Measurements from ENCODE around the gene ATXN7L2.
A peak's percentile ranks its signal among the peaks of the same experiment; 100 is the strongest.

The ATXN7L2 gene

DNA sequence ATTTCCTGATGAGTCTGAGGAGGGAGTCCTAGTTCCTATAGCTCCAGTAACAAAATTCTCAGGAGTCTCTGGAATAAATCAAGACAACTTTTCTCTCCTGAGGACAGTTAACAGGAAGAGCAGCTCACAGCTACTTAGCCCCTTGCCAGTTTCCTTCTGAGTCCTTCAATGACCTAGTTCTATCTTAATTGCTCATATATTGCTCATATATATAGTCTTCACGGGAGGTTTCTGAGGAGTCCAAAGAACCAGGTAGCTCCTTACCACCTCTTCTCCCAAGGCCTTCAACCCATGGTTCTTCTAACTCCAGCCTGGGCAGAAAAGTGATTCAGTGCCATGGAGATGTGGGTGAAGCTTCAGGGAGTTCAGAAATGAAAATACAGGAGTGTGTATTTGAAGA lies 21.3 kb downstream of the ATXN7L2 start:
- no peak overlapping the region for H3K27ac ChIP-seq (ENCODE audit: low read depth in 2 of 2, low read length in 2 of 2)
- H3K36me3 ChIP-seq (ENCODE audit: control insufficient read depth in 2 of 2, insufficient read depth in 2 of 2, low read length in 2 of 2): peaks cover 8 to 13% of the 10 kb centered on the region in 2 donors
- H3K27me3 ChIP-seq (ENCODE audit: control insufficient read depth in 2 of 2, insufficient read depth in 2 of 2, low read length in 2 of 2): no peaks in the 10 kb centered on the region
- H3K4me3 ChIP-seq (ENCODE audit: low read length in 2 of 2): no peak overlapping the region
- no peak overlapping the region for H3K9ac ChIP-seq (ENCODE audit: low read depth in 1 of 2, low read length in 2 of 2)
- H3K4me1 ChIP-seq (ENCODE audit: control insufficient read depth in 2 of 2, insufficient read depth in 2 of 2, low read length in 2 of 2): peaks cover 9 to 23% of the 10 kb centered on the region in 2 donors
- H3K9me3 ChIP-seq (ENCODE audit: control insufficient read depth in 2 of 2, low read length in 2 of 2): no peaks in the 10 kb centered on the region

DNA sequence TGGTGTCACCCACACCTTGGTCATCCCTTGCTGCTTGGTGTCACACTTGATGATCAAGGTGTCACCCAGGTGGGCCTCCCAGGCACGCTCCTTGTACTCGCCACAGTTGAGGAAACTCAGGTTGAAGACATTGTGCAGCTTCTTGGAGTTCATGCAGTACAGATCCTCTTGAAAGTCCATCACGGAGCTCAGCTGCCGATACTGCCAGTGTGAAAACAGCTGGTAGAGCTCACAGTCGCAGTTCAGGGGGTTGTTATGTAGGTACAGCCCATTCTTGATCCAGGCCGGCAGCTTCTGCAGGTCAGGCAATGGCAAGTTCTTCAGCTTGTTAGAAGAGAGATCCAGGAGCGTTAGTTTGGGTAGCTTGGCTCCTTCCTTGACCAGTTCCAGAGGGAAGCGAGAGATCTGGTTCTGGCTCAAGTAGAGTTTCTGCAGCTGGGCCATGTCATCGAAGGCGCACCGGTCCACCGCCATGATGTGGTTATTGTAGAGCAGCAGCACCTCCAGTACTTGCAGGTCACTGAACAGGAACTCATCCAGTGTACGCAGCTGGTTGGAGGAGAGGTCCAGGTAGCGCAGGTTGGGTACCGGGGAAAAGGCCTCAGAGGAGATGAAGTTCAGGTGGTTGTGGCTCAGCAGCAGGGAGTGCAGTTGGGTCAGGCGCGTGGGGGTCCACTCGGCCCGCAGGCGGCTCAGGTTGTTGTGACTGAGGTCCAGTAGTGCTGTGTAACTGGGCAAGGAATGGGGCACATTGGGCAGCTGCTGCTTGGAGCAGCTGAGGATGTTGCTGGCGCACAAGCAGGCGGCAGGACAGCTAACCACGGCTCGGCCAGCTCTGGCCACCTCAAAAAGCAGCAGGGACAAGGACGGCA lies 24.5 kb downstream of the ATXN7L2 start:
- Histone ChIP-seq H3K36me3 (ENCODE audit: control insufficient read depth in 2 of 2, insufficient read depth in 2 of 2, low read length in 2 of 2) (no peaks in the 10 kb centered on the region), H3K9ac (ENCODE audit: low read depth in 1 of 2, low read length in 2 of 2) (no peak overlapping the region), H3K27ac (ENCODE audit: low read depth in 2 of 2, low read length in 2 of 2) (no peak overlapping the region), H3K4me3 (ENCODE audit: low read length in 2 of 2) (peak overlapping the region in 1 of 2 donors; percentile 73), H3K4me1 (ENCODE audit: control insufficient read depth in 2 of 2, insufficient read depth in 2 of 2, low read length in 2 of 2) (peaks cover 10 to 18% of the 10 kb centered on the region in 2 donors), H3K9me3 (ENCODE audit: control insufficient read depth in 2 of 2, low read length in 2 of 2) (no peaks in the 10 kb centered on the region), H3K27me3 (ENCODE audit: control insufficient read depth in 2 of 2, insufficient read depth in 2 of 2, low read length in 2 of 2) (peaks cover 0 to 4% of the 10 kb centered on the region in 2 donors)

DNA sequence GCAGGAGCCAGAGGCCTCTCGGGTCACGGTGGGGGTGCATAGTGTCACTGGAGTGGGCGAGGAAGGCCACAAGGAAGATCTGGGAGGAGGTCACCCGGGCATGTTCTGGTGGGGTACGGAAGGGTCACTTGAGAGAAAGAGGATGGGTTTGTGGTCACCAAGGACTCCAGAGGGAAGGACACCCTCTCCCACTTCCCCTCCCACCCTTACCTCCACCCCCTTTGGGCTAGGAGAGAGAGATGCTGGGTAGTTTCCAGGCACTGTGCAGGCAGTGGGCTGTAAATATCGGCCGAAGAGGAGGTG lies 25.1 kb downstream of the ATXN7L2 start:
- H3K4me1 ChIP-seq (ENCODE audit: control insufficient read depth in 2 of 2, insufficient read depth in 2 of 2, low read length in 2 of 2): peaks cover 10 to 16% of the 10 kb centered on the region in 2 donors
- no peak overlapping the region for H3K27ac ChIP-seq (ENCODE audit: low read depth in 2 of 2, low read length in 2 of 2)
- peak overlapping the region in 1 of 2 donors; percentile 72 for H3K9ac ChIP-seq (ENCODE audit: low read depth in 1 of 2, low read length in 2 of 2)
- H3K36me3 ChIP-seq (ENCODE audit: control insufficient read depth in 2 of 2, insufficient read depth in 2 of 2, low read length in 2 of 2): no peaks in the 10 kb centered on the region
- no peaks in the 10 kb centered on the region for H3K9me3 ChIP-seq (ENCODE audit: control insufficient read depth in 2 of 2, low read length in 2 of 2)
- peaks cover 0 to 4% of the 10 kb centered on the region in 2 donors for H3K27me3 ChIP-seq (ENCODE audit: control insufficient read depth in 2 of 2, insufficient read depth in 2 of 2, low read length in 2 of 2)
- H3K4me3 ChIP-seq (ENCODE audit: low read length in 2 of 2): peak overlapping the region; percentile 67 to 73

- peaks cover 0 to 4% of the 10 kb centered on the region in 2 donors for H3K27me3 ChIP-seq (ENCODE audit: control insufficient read depth in 2 of 2, insufficient read depth in 2 of 2, low read length in 2 of 2)
- H3K9me3 ChIP-seq (ENCODE audit: control insufficient read depth in 2 of 2, low read length in 2 of 2): no peaks in the 10 kb centered on the region
- H3K4me1 ChIP-seq (ENCODE audit: control insufficient read depth in 2 of 2, insufficient read depth in 2 of 2, low read length in 2 of 2): peaks cover 10 to 12% of the 10 kb centered on the region in 2 donors
- H3K9ac ChIP-seq (ENCODE audit: low read depth in 1 of 2, low read length in 2 of 2): peak within 1 kb of the TSS; percentile 48 to 72
- H3K4me3 ChIP-seq (ENCODE audit: low read length in 2 of 2): peak within 1 kb of the TSS; percentile 73 to 85
- H3K36me3 ChIP-seq (ENCODE audit: control insufficient read depth in 2 of 2, insufficient read depth in 2 of 2, low read length in 2 of 2): no peaks in the 10 kb centered on the region
- H3K27ac ChIP-seq (ENCODE audit: low read depth in 2 of 2, low read length in 2 of 2): no peak within 1 kb of the TSS
These were observed 25.8 kb downstream of the ATXN7L2 start, which contains the start of gene AMIGO1 for GRCh38 chr1:109509176-109510134. Gene AMIGO1 (minus strand): TSS chr1:109509727. CDS start chr1:109508912, 815 bp downstream.

DNA sequence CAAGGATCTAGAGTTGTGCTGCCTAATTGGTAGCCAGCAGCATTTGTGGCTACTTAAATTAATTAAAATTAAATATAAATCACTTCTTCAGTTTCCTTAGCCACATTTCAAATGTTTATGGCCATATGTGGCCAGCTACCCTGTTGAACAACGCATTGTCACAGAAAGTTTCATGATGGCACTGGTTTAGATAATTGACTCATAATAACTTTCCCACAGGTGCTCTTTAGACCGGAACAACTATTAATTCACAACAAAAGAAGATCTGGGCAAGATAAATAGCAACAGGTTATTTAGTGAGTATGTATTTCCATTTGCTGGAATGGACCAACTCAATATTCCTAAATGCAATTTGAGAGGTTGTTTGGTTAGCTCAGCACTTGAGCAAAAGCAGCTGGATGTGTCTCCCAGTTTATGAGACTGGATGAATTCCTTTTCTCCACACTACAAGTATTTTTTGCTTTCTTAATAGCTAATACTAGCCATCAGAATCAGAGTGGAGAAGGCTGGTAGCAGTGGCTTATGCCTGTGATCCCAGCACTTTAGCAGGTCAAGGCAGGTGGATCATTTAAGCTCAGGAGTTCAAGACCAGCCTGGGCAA lies 29.5 kb downstream of the ATXN7L2 start:
- no peak overlapping the region for H3K9ac ChIP-seq (ENCODE audit: low read depth in 1 of 2, low read length in 2 of 2)
- peaks cover 19 to 22% of the 10 kb centered on the region in 2 donors for H3K4me1 ChIP-seq (ENCODE audit: control insufficient read depth in 2 of 2, insufficient read depth in 2 of 2, low read length in 2 of 2)
- H3K36me3 ChIP-seq (ENCODE audit: control insufficient read depth in 2 of 2, insufficient read depth in 2 of 2, low read length in 2 of 2): no peaks in the 10 kb centered on the region
- H3K4me3 ChIP-seq (ENCODE audit: low read length in 2 of 2): no peak overlapping the region
- H3K9me3 ChIP-seq (ENCODE audit: control insufficient read depth in 2 of 2, low read length in 2 of 2): no peaks in the 10 kb centered on the region
- no peak overlapping the region for H3K27ac ChIP-seq (ENCODE audit: low read depth in 2 of 2, low read length in 2 of 2)
- H3K27me3 ChIP-seq (ENCODE audit: control insufficient read depth in 2 of 2, insufficient read depth in 2 of 2, low read length in 2 of 2): peaks cover 0 to 4% of the 10 kb centered on the region in 2 donors

DNA sequence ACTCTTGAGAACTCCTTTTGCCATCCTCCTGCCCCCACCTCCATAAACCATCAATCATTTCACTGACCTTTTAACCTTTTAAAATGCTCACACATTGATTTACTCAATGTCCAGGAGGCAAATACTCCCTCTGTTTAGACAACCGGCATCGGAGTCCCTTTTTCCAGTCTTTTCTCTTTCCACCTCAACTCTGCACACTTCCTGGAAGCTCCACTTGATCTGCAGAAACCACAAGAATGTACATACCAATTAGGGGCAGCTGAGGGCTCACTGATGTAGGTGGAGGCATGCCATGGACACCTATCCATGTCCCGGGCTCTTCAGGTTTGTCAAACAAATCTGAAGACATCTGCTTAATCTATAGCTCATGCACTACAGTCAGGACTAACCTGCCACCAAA lies 31.1 kb downstream of the ATXN7L2 start:
- Histone ChIP-seq H3K27ac (ENCODE audit: low read depth in 2 of 2, low read length in 2 of 2) (no peak overlapping the region), H3K27me3 (ENCODE audit: control insufficient read depth in 2 of 2, insufficient read depth in 2 of 2, low read length in 2 of 2) (peaks cover 0 to 4% of the 10 kb centered on the region in 2 donors), H3K9me3 (ENCODE audit: control insufficient read depth in 2 of 2, low read length in 2 of 2) (no peaks in the 10 kb centered on the region), H3K4me1 (ENCODE audit: control insufficient read depth in 2 of 2, insufficient read depth in 2 of 2, low read length in 2 of 2) (peaks cover 15 to 16% of the 10 kb centered on the region in 2 donors), H3K4me3 (ENCODE audit: low read length in 2 of 2) (no peak overlapping the region), H3K9ac (ENCODE audit: low read depth in 1 of 2, low read length in 2 of 2) (no peak overlapping the region), H3K36me3 (ENCODE audit: control insufficient read depth in 2 of 2, insufficient read depth in 2 of 2, low read length in 2 of 2) (no peaks in the 10 kb centered on the region)

- Histone ChIP-seq H3K4me1 (ENCODE audit: control insufficient read depth in 2 of 2, insufficient read depth in 2 of 2, low read length in 2 of 2) (peaks cover 10 to 11% of the 10 kb centered on the region in 2 donors), H3K27ac (ENCODE audit: low read depth in 2 of 2, low read length in 2 of 2) (no peak overlapping the region), H3K9ac (ENCODE audit: low read depth in 1 of 2, low read length in 2 of 2) (no peak overlapping the region), H3K9me3 (ENCODE audit: control insufficient read depth in 2 of 2, low read length in 2 of 2) (no peaks in the 10 kb centered on the region), H3K36me3 (ENCODE audit: control insufficient read depth in 2 of 2, insufficient read depth in 2 of 2, low read length in 2 of 2) (no peaks in the 10 kb centered on the region), H3K27me3 (ENCODE audit: control insufficient read depth in 2 of 2, insufficient read depth in 2 of 2, low read length in 2 of 2) (no peaks in the 10 kb centered on the region), H3K4me3 (ENCODE audit: low read length in 2 of 2) (no peak overlapping the region)
These were observed 33.2 kb downstream of the ATXN7L2 start for GRCh38 chr1:109516872-109517271.

DNA sequence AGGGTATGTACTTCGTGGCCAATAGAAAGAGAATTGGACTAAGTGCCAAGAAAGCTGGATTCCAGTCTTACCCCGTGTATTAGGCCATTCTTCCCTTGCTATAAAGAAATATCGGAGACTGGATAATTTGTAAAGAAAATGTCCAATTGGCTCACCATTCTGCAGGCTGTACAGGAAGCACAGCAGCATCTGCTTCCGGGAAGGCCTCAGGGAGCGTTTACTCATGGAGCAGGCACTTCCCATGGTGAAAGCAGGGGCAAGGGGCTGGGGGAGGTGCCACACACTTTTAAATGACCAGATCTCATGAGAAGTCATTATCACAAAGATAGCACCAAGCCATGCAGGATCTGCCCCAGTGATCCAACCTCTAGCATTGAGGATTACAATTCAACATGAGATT lies 33.6 kb downstream of the ATXN7L2 start:
- Histone ChIP-seq H3K4me3 (ENCODE audit: low read length in 2 of 2) (no peak overlapping the region), H3K9ac (ENCODE audit: low read depth in 1 of 2, low read length in 2 of 2) (no peak overlapping the region), H3K36me3 (ENCODE audit: control insufficient read depth in 2 of 2, insufficient read depth in 2 of 2, low read length in 2 of 2) (no peaks in the 10 kb centered on the region), H3K4me1 (ENCODE audit: control insufficient read depth in 2 of 2, insufficient read depth in 2 of 2, low read length in 2 of 2) (peaks cover 10 to 11% of the 10 kb centered on the region in 2 donors), H3K27me3 (ENCODE audit: control insufficient read depth in 2 of 2, insufficient read depth in 2 of 2, low read length in 2 of 2) (no peaks in the 10 kb centered on the region), H3K27ac (ENCODE audit: low read depth in 2 of 2, low read length in 2 of 2) (no peak overlapping the region), H3K9me3 (ENCODE audit: control insufficient read depth in 2 of 2, low read length in 2 of 2) (no peaks in the 10 kb centered on the region)

GRCh38 chr1:109521002-109521951 lies 37.6 kb downstream of the ATXN7L2 start:
- H3K4me3 ChIP-seq (ENCODE audit: low read length in 2 of 2): no peak overlapping the region
- H3K9ac ChIP-seq (ENCODE audit: low read depth in 1 of 2, low read length in 2 of 2): no peak overlapping the region
- no peak overlapping the region for H3K27ac ChIP-seq (ENCODE audit: low read depth in 2 of 2, low read length in 2 of 2)
- H3K9me3 ChIP-seq (ENCODE audit: control insufficient read depth in 2 of 2, low read length in 2 of 2): no peaks in the 10 kb centered on the region
- no peaks in the 10 kb centered on the region for H3K36me3 ChIP-seq (ENCODE audit: control insufficient read depth in 2 of 2, insufficient read depth in 2 of 2, low read length in 2 of 2)
- H3K27me3 ChIP-seq (ENCODE audit: control insufficient read depth in 2 of 2, insufficient read depth in 2 of 2, low read length in 2 of 2): no peaks in the 10 kb centered on the region
- H3K4me1 ChIP-seq (ENCODE audit: control insufficient read depth in 2 of 2, insufficient read depth in 2 of 2, low read length in 2 of 2): peaks cover 9 to 10% of the 10 kb centered on the region in 2 donors

Data from mucosa of rectum (tissue), 2 donors.